SKM-1 (cell line): ENCODE results near the gene SNX6.
"Not testable (repeated sequence)": the region's sequence is repeated elsewhere in the genome, so short reads cannot be mapped to it uniquely, and the experiment has no call there.

Experiments used
- DNase-seq: peaks from one replicate; lab custom pipeline; 2025; ENCODE audit not compliant: unreplicated experiment; lab: John Stamatoyannopoulos, UW

Gene SNX6

DNA sequence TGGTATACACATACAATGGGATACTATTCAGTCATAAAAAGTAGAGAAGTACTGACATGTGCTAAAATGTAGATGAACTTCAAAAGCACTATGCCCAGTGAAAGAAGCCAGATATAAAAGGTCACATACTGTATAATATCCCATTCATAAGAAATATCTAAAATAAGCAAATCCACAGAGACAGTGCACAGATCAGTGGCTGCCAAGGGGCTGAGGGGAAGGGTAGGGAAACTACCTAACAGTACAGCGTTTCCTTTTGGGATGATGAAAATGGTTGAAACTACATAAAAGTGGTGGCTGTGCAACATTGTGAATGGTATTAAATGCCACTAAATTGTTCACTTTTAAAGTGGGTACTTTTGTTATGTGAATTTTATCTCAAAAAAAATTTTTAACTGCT, 102.4 kb downstream of the SNX6 start:
- no peak for DNase-seq

DNA sequence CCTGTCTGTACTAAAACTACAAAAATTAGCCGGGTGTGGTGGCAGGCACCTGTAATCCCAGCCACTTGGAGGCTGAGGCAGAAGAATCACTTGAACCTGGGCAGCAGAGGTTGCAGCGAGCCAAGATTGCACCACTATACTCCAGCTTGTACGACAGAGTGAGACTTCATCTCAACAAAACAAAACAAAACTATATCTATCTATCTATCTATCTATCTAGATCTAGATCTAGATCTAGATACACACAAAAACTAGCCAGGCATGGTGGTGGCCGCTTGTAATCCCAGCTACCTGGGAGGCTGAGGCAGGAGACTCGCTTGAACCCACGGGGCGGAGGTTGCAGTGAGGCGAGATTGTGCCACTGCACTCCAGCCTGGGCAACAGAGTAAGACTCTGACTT, 105.7 kb downstream of the SNX6 start:
- DNase-seq, result not testable (repeated sequence)

DNA sequence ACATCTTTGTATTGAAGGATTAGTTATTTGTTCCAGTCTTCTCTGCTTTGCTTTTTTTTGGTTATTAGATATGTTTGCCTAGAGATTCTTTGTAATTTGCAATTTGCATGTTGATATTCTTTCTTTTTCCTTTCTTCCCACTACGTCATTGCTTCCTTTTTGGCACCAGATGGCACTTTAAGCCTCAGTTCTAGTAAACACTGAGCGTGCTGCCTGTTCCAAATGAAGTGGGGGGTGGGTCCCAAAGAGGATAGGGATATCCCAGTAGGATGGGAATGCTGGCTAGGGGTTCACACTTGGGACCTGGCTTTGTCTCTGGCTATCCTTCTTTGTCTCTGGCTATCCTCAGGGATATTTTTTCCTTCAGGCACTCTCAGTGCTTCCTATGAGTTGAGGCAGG, 107.5 kb downstream of the SNX6 start:
- no peak for DNase-seq

DNA sequence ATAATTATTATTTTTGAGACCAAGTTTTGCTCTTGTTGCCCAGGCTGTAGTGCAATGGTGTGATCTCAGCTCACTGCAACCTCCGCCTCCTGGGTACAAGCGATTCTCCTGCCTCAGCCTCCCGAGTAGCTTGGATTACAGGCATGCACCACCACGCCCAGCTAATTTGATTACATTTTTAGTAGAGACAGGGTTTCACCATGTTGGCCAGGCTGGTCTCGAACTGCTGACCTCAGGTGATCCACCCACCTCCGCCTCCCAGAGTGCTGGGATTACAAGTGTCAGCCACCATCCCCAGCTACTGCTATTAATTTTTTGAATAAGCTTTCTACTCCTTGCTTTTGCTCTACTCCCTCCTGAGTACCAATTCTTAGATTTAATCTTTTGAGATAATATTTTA, 108.9 kb downstream of the SNX6 start:
- not testable (repeated sequence) for DNase-seq

DNA sequence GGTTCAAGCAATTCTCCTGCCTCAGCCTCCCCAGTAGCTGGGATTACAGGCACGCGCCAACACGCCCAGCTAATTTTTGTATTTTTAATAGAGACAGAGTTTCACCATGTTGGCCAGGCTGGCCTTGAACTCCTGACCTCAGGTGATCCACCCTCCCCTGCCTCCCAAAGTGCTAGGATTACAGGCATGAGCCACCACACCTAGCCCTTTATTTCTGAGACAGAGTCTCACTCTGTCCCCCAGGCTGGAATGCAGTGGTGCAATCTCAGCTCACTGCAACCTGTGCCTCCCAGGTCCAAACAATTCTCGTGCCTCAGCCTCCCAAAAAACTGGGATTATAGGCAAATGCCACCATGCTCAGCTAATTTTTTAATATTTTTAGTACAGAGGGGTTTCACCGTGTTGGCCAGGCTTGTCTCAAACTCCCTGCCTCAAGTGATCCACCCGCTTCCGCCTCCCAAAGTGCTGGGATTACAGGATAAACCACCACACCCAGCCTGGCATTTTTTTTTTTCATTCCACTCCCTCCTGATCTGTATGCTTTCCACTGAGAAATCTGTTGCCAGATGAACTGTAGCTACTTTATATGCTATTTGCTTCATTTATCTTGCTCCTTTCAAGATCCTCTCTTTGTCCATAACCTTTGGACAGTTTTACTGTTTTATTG, 109.5 kb downstream of the SNX6 start:
- DNase-seq, result not testable (repeated sequence)
